NCI-H82 treated with DMSO at 0.1 percent for 48 hours (cell line): ENCODE measurements around the gene NFKBIE.
"Not testable (repeated sequence)": the region's sequence is repeated elsewhere in the genome, so short reads cannot be mapped to it uniquely, and the experiment has no call there.

ENCODE experiments used
- DNase-seq: peaks from one replicate; lab custom pipeline; 2025; ENCODE audit not compliant: unreplicated experiment; lab: John Stamatoyannopoulos, UW

Gene NFKBIE

GRCh38 chr6:44246663-44247337 lies 18.6 kb downstream of the NFKBIE start, which contains the start of gene HSP90AB1:
HSP90AB1 (plus strand) TSS chr6:44247101; CDS start chr6:44248630, 1,529 bp downstream.
- DNase-seq = peak; percentile 96

GRCh38 chr6:44245912-44246662 lies 19.3 kb downstream of the NFKBIE start:
- peak; percentile 68 for DNase-seq

GRCh38 chr6:44245391-44245911 lies 19.9 kb downstream of the NFKBIE start:
- no peak for DNase-seq

- DNase-seq = peak; percentile 71
Observed at GRCh38 chr6:44243345-44243744, 22.0 kb downstream of the NFKBIE start.

- no peak for DNase-seq
Observed at GRCh38 chr6:44238687-44239350, 26.5 kb downstream of the NFKBIE start.

- peak; percentile 60 for DNase-seq
Observed at GRCh38 chr6:44237813-44238433, 27.4 kb downstream of the NFKBIE start.

GRCh38 chr6:44237021-44237812 lies 28.1 kb downstream of the NFKBIE start:
- peak; percentile 94 for DNase-seq

GRCh38 chr6:44235891-44236516 lies 29.3 kb downstream of the NFKBIE start:
- no peak for DNase-seq

- no peak for DNase-seq
Observed at GRCh38 chr6:44235269-44235668, 30.1 kb downstream of the NFKBIE start.

GRCh38 chr6:44234101-44235025 lies 31.0 kb downstream of the NFKBIE start:
- DNase-seq = peak; percentile 24

GRCh38 chr6:44233567-44234100 lies 31.7 kb downstream of the NFKBIE start:
- DNase-seq = no peak

- no peak for DNase-seq
Observed at GRCh38 chr6:44232676-44233566, 32.4 kb downstream of the NFKBIE start.

- DNase-seq = not testable (repeated sequence)
Observed at GRCh38 chr6:44231426-44231825, 33.9 kb downstream of the NFKBIE start.

GRCh38 chr6:44230034-44230675 lies 35.2 kb downstream of the NFKBIE start:
- DNase-seq = no peak

GRCh38 chr6:44229376-44230033 lies 35.8 kb downstream of the NFKBIE start:
- DNase-seq = no peak

GRCh38 chr6:44228836-44229235 lies 36.5 kb downstream of the NFKBIE start:
- no peak for DNase-seq

GRCh38 chr6:44228433-44228832 lies 36.9 kb downstream of the NFKBIE start:
- no peak for DNase-seq
